Parathyroid adenoma (tissue), 2 donors: ENCODE measurements around the gene POLD1.

ENCODE experiments used
- H2AFZ ChIP-seq: fragments of 300-600 bp; sonication (generic); one replicate; pipeline ENCODE4 v1.7.0; 2017; ENCODE audit warnings: antibody characterized with exemption, mild to moderate bottlenecking
- H3K27ac ChIP-seq: fragments of 300-600 bp; sonication (generic); one replicate; pipeline ENCODE4 v1.7.0; 2017
- H3K27me3 ChIP-seq: fragments of 300-600 bp; sonication (generic); one replicate; pipeline ENCODE4 v1.7.0; 2017; ENCODE audit warnings: low read length; ENCODE audit not compliant: control insufficient read depth, insufficient read depth
- H3K36me3 ChIP-seq: fragments of 300-600 bp; sonication (generic); one replicate; pipeline ENCODE4 v1.7.0; 2017; ENCODE audit warnings: low read length; ENCODE audit not compliant: control insufficient read depth, insufficient read depth
- H3K4me1 ChIP-seq: fragments of 300-600 bp; sonication (generic); one replicate; pipeline ENCODE4 v1.7.0; 2017; ENCODE audit warnings: control low read depth
- H3K4me2 ChIP-seq: fragments of 300-600 bp; sonication (generic); one replicate; pipeline ENCODE4 v1.7.0; 2017; ENCODE audit warnings: low read length
- H3K4me3 ChIP-seq: fragments of 300-600 bp; sonication (generic); one replicate; pipeline ENCODE4 v1.7.0; 2017; ENCODE audit warnings: low read depth, low read length
- H3K79me2 ChIP-seq: fragments of 300-600 bp; sonication (generic); one replicate; pipeline ENCODE4 v1.7.0; 2017; ENCODE audit warnings: control low read depth
- H3K9ac ChIP-seq: fragments of 300-600 bp; sonication (generic); one replicate; pipeline ENCODE4 v1.7.0; 2017; ENCODE audit warnings: mild to moderate bottlenecking
- H3K9me3 ChIP-seq: fragments of 300-600 bp; sonication (generic); one replicate; pipeline ENCODE4 v1.7.0; 2017; ENCODE audit warnings: low read length; ENCODE audit not compliant: control insufficient read depth
- CTCF ChIP-seq: fragments of 300-600 bp; sonication (generic); IDR thresholded peaks from one replicate; pipeline ENCODE4 v1.7.0; 2017; ENCODE audit warnings: antibody characterized with exemption, mild to moderate bottlenecking
- donor health status: primary hyperparathyroidism.

POLD1 gene

GRCh38 chr19:50447750-50448149 is 63.6 kb downstream of the POLD1 start:
- Histone ChIP-seq H3K27me3 (no peaks in the 10 kb centered on the region), H3K4me3 (no peak overlapping the region), H3K4me1 (no peaks in the 10 kb centered on the region), H3K79me2 (no peaks in the 10 kb centered on the region), H3K36me3 (no peaks in the 10 kb centered on the region), H3K4me2 (no peak overlapping the region), H2AFZ (no peak overlapping the region), H3K9ac (no peak overlapping the region), H3K9me3 (no peaks in the 10 kb centered on the region), H3K27ac (no peak overlapping the region)
- no peak for TF ChIP-seq CTCF

- TF ChIP-seq CTCF: no peak
- Histone ChIP-seq H3K9me3 (no peaks in the 10 kb centered on the region), H3K9ac (no peak overlapping the region), H3K4me3 (no peak overlapping the region), H2AFZ (no peak overlapping the region), H3K27me3 (no peaks in the 10 kb centered on the region), H3K36me3 (no peaks in the 10 kb centered on the region), H3K79me2 (no peaks in the 10 kb centered on the region), H3K27ac (no peak overlapping the region), H3K4me1 (no peaks in the 10 kb centered on the region), H3K4me2 (no peak overlapping the region)
Measured at GRCh38 chr19:50449236-50449899, 65.2 kb downstream of the POLD1 start.

- Histone ChIP-seq H3K79me2 (no peaks in the 10 kb centered on the region), H3K4me2 (no peak overlapping the region), H3K4me3 (no peak overlapping the region), H3K9me3 (no peaks in the 10 kb centered on the region), H3K27ac (no peak overlapping the region), H3K36me3 (no peaks in the 10 kb centered on the region), H3K27me3 (no peaks in the 10 kb centered on the region), H3K4me1 (no peaks in the 10 kb centered on the region), H3K9ac (no peak overlapping the region), H2AFZ (no peak overlapping the region)
- no peak for TF ChIP-seq CTCF
Measured at GRCh38 chr19:50450369-50451222, 66.4 kb downstream of the POLD1 start.

- Histone ChIP-seq H3K9ac (no peak overlapping the region), H3K27me3 (no peaks in the 10 kb centered on the region), H3K4me2 (no peak overlapping the region), H3K36me3 (no peaks in the 10 kb centered on the region), H3K9me3 (no peaks in the 10 kb centered on the region), H3K4me1 (no peaks in the 10 kb centered on the region), H3K79me2 (no peaks in the 10 kb centered on the region), H2AFZ (no peak overlapping the region), H3K4me3 (no peak overlapping the region), H3K27ac (no peak overlapping the region)
- no peak for TF ChIP-seq CTCF
Measured at GRCh38 chr19:50451223-50451534, 67.0 kb downstream of the POLD1 start.

- Histone ChIP-seq H3K9ac (no peak overlapping the region), H3K9me3 (no peaks in the 10 kb centered on the region), H3K79me2 (no peaks in the 10 kb centered on the region), H2AFZ (no peak overlapping the region), H3K36me3 (no peaks in the 10 kb centered on the region), H3K27ac (no peak overlapping the region), H3K4me2 (no peak overlapping the region), H3K27me3 (no peaks in the 10 kb centered on the region), H3K4me1 (no peaks in the 10 kb centered on the region), H3K4me3 (no peak overlapping the region)
- TF ChIP-seq CTCF: no peak
Measured at GRCh38 chr19:50453243-50453642, 69.1 kb downstream of the POLD1 start.
